ENCODE measurements around the gene MAPRE2.

MAPRE2 gene

DNA sequence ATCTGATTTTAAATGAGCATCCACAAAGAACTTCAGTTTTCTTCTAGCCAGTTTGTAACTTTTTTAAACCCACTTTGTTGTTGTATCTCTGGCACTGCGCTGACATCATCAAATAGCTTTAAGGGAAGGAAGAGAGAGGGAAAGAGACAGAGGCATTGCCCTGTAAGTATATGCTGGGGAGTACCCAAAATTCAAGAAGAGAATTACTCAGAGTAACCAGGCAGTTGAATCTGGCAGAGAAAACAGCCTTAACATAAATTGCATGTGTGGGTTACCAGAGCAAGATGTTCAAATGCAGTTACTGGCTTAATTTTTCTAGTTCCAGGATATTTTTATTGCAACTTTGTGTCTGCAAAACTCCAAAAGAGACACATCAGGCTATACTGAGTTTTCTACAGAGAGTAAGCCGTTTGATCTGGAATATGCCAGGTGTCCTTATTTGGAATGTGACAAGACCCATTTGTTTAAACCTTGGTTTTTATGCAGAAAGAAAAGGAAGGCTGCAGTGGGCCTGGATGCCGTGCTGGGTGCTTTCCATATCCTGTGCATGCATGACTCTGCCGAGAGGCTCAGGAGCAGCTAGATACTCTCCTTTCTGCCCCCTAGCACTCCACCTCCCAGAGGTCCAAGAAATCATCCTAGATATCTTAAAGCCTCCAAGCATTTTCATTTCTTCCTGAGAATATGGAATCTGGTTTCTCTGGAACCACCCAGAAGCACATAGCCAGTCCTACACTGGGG lies 93.7 kb downstream of the MAPRE2 start:
- H3K9me2 ChIP-seq (replicated peaks; ENCODE audit: insufficient read depth, low read length) = no peaks in the 10 kb centered on the region
- no peaks in the 10 kb centered on the region for H3K9me3 ChIP-seq (replicated peaks; ENCODE audit: insufficient read depth, low read length)
- no peak overlapping the region for H2AFZ ChIP-seq (ENCODE audit: low read length)
- no peak overlapping the region for H3K9ac ChIP-seq (ENCODE audit: low read length)
- no peaks in the 10 kb centered on the region for H3K79me2 ChIP-seq (ENCODE audit: low read length)
- no peaks in the 10 kb centered on the region for H4K20me1 ChIP-seq (ENCODE audit: insufficient read depth, low read length)
- H3K27ac ChIP-seq (ENCODE audit: low read length) = no peak overlapping the region
- no peaks in the 10 kb centered on the region for H3K27me3 ChIP-seq (replicated peaks; ENCODE audit: insufficient read depth, low read length)
- no peak overlapping the region for H3K4me2 ChIP-seq (ENCODE audit: low read depth, low read length)
- DNase-seq = no peak
- H3F3A ChIP-seq (ENCODE audit: insufficient read depth, low read length) = no peaks in the 10 kb centered on the region
- H3K4me1 ChIP-seq (ENCODE audit: low read length) = no peaks in the 10 kb centered on the region
- no peaks in the 10 kb centered on the region for H3K36me3 ChIP-seq (replicated peaks; ENCODE audit: insufficient read depth, low read length)
- TF ChIP-seq EZH2phosphoT487 (IDR thresholded peaks at IDR 0.05; ENCODE audit: low read length) (no peak), CTCF (IDR thresholded peaks at IDR 0.05; ENCODE audit: low read length) (no peak), EZH2 (optimal IDR thresholded peaks at IDR 0.05; ENCODE audit: low read depth, low read length) (no peak)
- H3K4me3 ChIP-seq (ENCODE audit: low read length) = no peak overlapping the region

DNA sequence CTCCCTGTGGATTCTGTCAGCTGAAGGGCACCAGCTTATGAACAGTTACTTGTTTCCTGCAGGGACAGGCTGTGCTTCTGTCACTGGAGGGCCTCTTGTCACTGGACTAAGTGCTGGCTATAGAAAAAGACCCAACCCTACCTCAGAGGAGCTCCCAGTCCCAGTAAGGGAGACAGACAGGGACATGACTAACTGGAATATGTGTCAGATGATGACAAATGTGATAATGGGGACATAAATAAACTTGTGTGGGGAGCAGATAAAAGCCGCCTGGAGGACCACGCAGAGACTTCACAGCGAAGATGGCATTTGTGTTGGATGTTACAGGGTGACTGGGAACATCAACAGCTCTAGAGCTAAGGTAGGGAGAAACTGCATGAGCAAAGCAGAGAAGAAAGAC lies 95.0 kb downstream of the MAPRE2 start:
- Histone ChIP-seq H3K4me1 (ENCODE audit: low read length) (no peaks in the 10 kb centered on the region), H4K20me1 (ENCODE audit: insufficient read depth, low read length) (no peaks in the 10 kb centered on the region), H3K9me2 (replicated peaks; ENCODE audit: insufficient read depth, low read length) (no peaks in the 10 kb centered on the region), H3K27ac (ENCODE audit: low read length) (no peak overlapping the region), H3K4me3 (ENCODE audit: low read length) (no peak overlapping the region), H3K9me3 (replicated peaks; ENCODE audit: insufficient read depth, low read length) (no peaks in the 10 kb centered on the region), H2AFZ (ENCODE audit: low read length) (no peak overlapping the region), H3K27me3 (replicated peaks; ENCODE audit: insufficient read depth, low read length) (no peaks in the 10 kb centered on the region), H3K4me2 (ENCODE audit: low read depth, low read length) (no peak overlapping the region), H3K36me3 (replicated peaks; ENCODE audit: insufficient read depth, low read length) (no peaks in the 10 kb centered on the region), H3K9ac (ENCODE audit: low read length) (no peak overlapping the region), H3F3A (ENCODE audit: insufficient read depth, low read length) (no peaks in the 10 kb centered on the region), H3K79me2 (ENCODE audit: low read length) (no peaks in the 10 kb centered on the region)
- no peak for DNase-seq
- no peak for TF ChIP-seq EZH2phosphoT487 (IDR thresholded peaks at IDR 0.05; ENCODE audit: low read length)
- no peak for TF ChIP-seq CTCF (IDR thresholded peaks at IDR 0.05; ENCODE audit: low read length)
- TF ChIP-seq EZH2 (optimal IDR thresholded peaks at IDR 0.05; ENCODE audit: low read depth, low read length) = no peak

GRCh38 chr18:35136885-35137284 lies 95.7 kb downstream of the MAPRE2 start:
- no peaks in the 10 kb centered on the region for H3K9me3 ChIP-seq (replicated peaks; ENCODE audit: insufficient read depth, low read length)
- no peak overlapping the region for H3K27ac ChIP-seq (ENCODE audit: low read length)
- no peaks in the 10 kb centered on the region for H3F3A ChIP-seq (ENCODE audit: insufficient read depth, low read length)
- no peaks in the 10 kb centered on the region for H4K20me1 ChIP-seq (ENCODE audit: insufficient read depth, low read length)
- no peaks in the 10 kb centered on the region for H3K79me2 ChIP-seq (ENCODE audit: low read length)
- H3K4me2 ChIP-seq (ENCODE audit: low read depth, low read length) = no peak overlapping the region
- no peaks in the 10 kb centered on the region for H3K36me3 ChIP-seq (replicated peaks; ENCODE audit: insufficient read depth, low read length)
- DNase-seq = no peak
- TF ChIP-seq EZH2 (optimal IDR thresholded peaks at IDR 0.05; ENCODE audit: low read depth, low read length) (no peak), CTCF (IDR thresholded peaks at IDR 0.05; ENCODE audit: low read length) (no peak), EZH2phosphoT487 (IDR thresholded peaks at IDR 0.05; ENCODE audit: low read length) (no peak)
- H3K4me3 ChIP-seq (ENCODE audit: low read length) = no peak overlapping the region
- H3K9me2 ChIP-seq (replicated peaks; ENCODE audit: insufficient read depth, low read length) = no peaks in the 10 kb centered on the region
- H3K4me1 ChIP-seq (ENCODE audit: low read length) = no peaks in the 10 kb centered on the region
- no peak overlapping the region for H3K9ac ChIP-seq (ENCODE audit: low read length)
- no peak overlapping the region for H2AFZ ChIP-seq (ENCODE audit: low read length)
- no peaks in the 10 kb centered on the region for H3K27me3 ChIP-seq (replicated peaks; ENCODE audit: insufficient read depth, low read length)
